BLaER1 treated with 17β-estradiol and CSF1 and Interleukin-3, amounts not matched to agents 10 nM and 100 nM (cell line): ENCODE measurements around the gene ZNF611.
A peak's percentile ranks its signal among the peaks of the same experiment; 100 is the strongest.
"Not testable (repeated sequence)": the region's sequence is repeated elsewhere in the genome, so short reads cannot be mapped to it uniquely, and the experiment has no call there.

Experiments used
- H3K27ac ChIP-seq, 11 experiments: shearing (Covaris generic); formaldehyde crosslinking; 2 replicates each; pipeline ENCODE4 v1.8.1; 2022
- H3K27me3 ChIP-seq, 11 experiments: shearing (Covaris generic); formaldehyde crosslinking; 2 replicates each; pipeline ENCODE4 v1.8.1; 2022
- H3K36me3 ChIP-seq, 11 experiments: shearing (Covaris generic); formaldehyde crosslinking; 2 replicates each; pipeline ENCODE4 v1.8.1; 2022
- H3K4me1 ChIP-seq, 10 experiments: shearing (Covaris generic); formaldehyde crosslinking; 2 replicates each; pipeline ENCODE4 v1.8.1; 2022
- H3K4me2 ChIP-seq, 11 experiments: shearing (Covaris generic); formaldehyde crosslinking; 2 replicates each; pipeline ENCODE4 v1.8.1; 2022
- H3K4me3 ChIP-seq, 10 experiments: shearing (Covaris generic); formaldehyde crosslinking; 2 replicates each; pipeline ENCODE4 v1.8.1; 2022
- H3K9ac ChIP-seq, 11 experiments: shearing (Covaris generic); formaldehyde crosslinking; 2 replicates each; pipeline ENCODE4 v1.8.1; 2022
- H3K9me3 ChIP-seq, 11 experiments: shearing (Covaris generic); formaldehyde crosslinking; replicated peaks in 1 of 11; 2 replicates each; pipeline ENCODE4 v1.8.1; 2022
- H4K20me1 ChIP-seq, 11 experiments: shearing (Covaris generic); formaldehyde crosslinking; 2 replicates each; pipeline ENCODE4 v1.8.1; 2022
- Cebpa-rat ChIP-seq, 11 experiments: shearing (Covaris generic); IDR thresholded peaks; 2 replicates each; pipeline ENCODE4 v1.8.1; 2022

The ZNF611 gene

GRCh38 chr19:52690369-52691214 lies 44.3 kb downstream of the ZNF611 start:
- Histone ChIP-seq H3K27me3 (no peaks in the 10 kb centered on the region), H3K36me3 (peaks cover 0 to 21% (median 10%) of the 10 kb centered on the region in 11 experiments; a peak in 16 of 22 replicates), H3K9ac (peak overlapping the region; percentile 76 to 92 (median 88)), H3K4me1 (peaks cover 23 to 32% (median 29%) of the 10 kb centered on the region in 10 experiments), H3K4me2 (peak overlapping the region; percentile 84 to 99 (median 94)), H3K27ac (peak overlapping the region; percentile 68 to 89 (median 82)), H4K20me1 (peaks cover 0 to 8% (median 0%) of the 10 kb centered on the region in 11 experiments; a peak in 1 of 22 replicates), H3K9me3 (peaks cover 10 to 38% (median 19%) of the 10 kb centered on the region in 11 experiments; a peak in 15 of 22 replicates), H3K4me3 (peak overlapping the region; percentile 69 to 87 (median 78))
- no peak for TF ChIP-seq Cebpa-rat (IDR thresholded peaks at IDR 0.05)

- TF ChIP-seq Cebpa-rat (IDR thresholded peaks at IDR 0.05): no peak
- Histone ChIP-seq H3K27ac (peak overlapping the region; percentile 54 to 89 (median 82)), H3K4me2 (peak overlapping the region; percentile 84 to 99 (median 94)), H3K9ac (peak overlapping the region; percentile 76 to 92 (median 88)), H3K27me3 (no peaks in the 10 kb centered on the region), H3K9me3 (peaks cover 11 to 37% (median 20%) of the 10 kb centered on the region in 11 experiments; a peak in 15 of 22 replicates), H3K4me3 (peak overlapping the region; percentile 69 to 87 (median 78)), H4K20me1 (peaks cover 0 to 8% (median 0%) of the 10 kb centered on the region in 11 experiments; a peak in 2 of 22 replicates), H3K4me1 (peaks cover 23 to 34% (median 30%) of the 10 kb centered on the region in 10 experiments), H3K36me3 (peaks cover 0 to 28% (median 17%) of the 10 kb centered on the region in 11 experiments; a peak in 19 of 22 replicates)
Observed at GRCh38 chr19:52689843-52690368, 44.9 kb downstream of the ZNF611 start.

- Histone ChIP-seq H3K27ac (peak overlapping the region; percentile 54 to 89 (median 82); a peak in 21 of 22 replicates), H3K4me2 (peak overlapping the region; percentile 84 to 99 (median 94)), H3K36me3 (peaks cover 0 to 36% (median 25%) of the 10 kb centered on the region in 11 experiments; a peak in 19 of 22 replicates), H3K4me3 (peak overlapping the region; percentile 69 to 87 (median 78)), H3K9me3 (peaks cover 4 to 37% (median 20%) of the 10 kb centered on the region in 11 experiments; a peak in 16 of 22 replicates), H3K4me1 (peaks cover 23 to 34% (median 30%) of the 10 kb centered on the region in 10 experiments), H3K9ac (peak overlapping the region; percentile 76 to 92 (median 88))
- H3K27me3 ChIP-seq, H4K20me1 ChIP-seq: not testable (repeated sequence)
Observed at GRCh38 chr19:52688925-52689796, 45.7 kb downstream of the ZNF611 start.

- Histone ChIP-seq H3K36me3 (peaks cover 6 to 44% (median 33%) of the 10 kb centered on the region in 11 experiments), H3K9ac (peak overlapping the region in 4 of 11 experiments; percentile 78 to 88 (median 85); a peak in 7 of 22 replicates), H3K27ac (no peak overlapping the region), H4K20me1 (peaks cover 0 to 8% (median 0%) of the 10 kb centered on the region in 11 experiments; a peak in 2 of 22 replicates), H3K4me3 (peak overlapping the region in 3 of 10 experiments; percentile 78 to 86 (median 79); a peak in 4 of 20 replicates), H3K4me1 (peaks cover 23 to 34% (median 30%) of the 10 kb centered on the region in 10 experiments), H3K9me3 (peaks cover 6 to 37% (median 21%) of the 10 kb centered on the region in 11 experiments; a peak in 20 of 22 replicates), H3K4me2 (peak overlapping the region; percentile 84 to 99 (median 94); a peak in 21 of 22 replicates), H3K27me3 (no peaks in the 10 kb centered on the region)
- TF ChIP-seq Cebpa-rat (IDR thresholded peaks at IDR 0.05): no peak
Observed at GRCh38 chr19:52688335-52688734, 46.5 kb downstream of the ZNF611 start.

GRCh38 chr19:52687684-52688083 lies 47.2 kb downstream of the ZNF611 start:
- H3K36me3 ChIP-seq: peaks cover 10 to 50% (median 39%) of the 10 kb centered on the region in 11 experiments
- peaks cover 23 to 34% (median 30%) of the 10 kb centered on the region in 10 experiments for H3K4me1 ChIP-seq
- H3K9me3 ChIP-seq: peaks cover 13 to 37% (median 25%) of the 10 kb centered on the region in 11 experiments; a peak in 21 of 22 replicates
- H4K20me1 ChIP-seq: peaks cover 0 to 8% (median 0%) of the 10 kb centered on the region in 11 experiments; a peak in 2 of 22 replicates
- no peak overlapping the region for H3K27ac ChIP-seq
- peak in 3 of 11 experiments; percentile 11 to 59 (median 44); a peak in 3 of 22 replicates for TF ChIP-seq Cebpa-rat (IDR thresholded peaks at IDR 0.05)
- H3K9ac ChIP-seq: peak overlapping the region in 1 of 11 experiments; percentile 87; a peak in 1 of 22 replicates
- H3K4me2 ChIP-seq: peak overlapping the region in 9 of 11 experiments; percentile 86 to 99 (median 94); a peak in 14 of 22 replicates
- H3K4me3 ChIP-seq: no peak overlapping the region
- no peaks in the 10 kb centered on the region for H3K27me3 ChIP-seq

- Histone ChIP-seq H3K4me1 (peaks cover 9 to 23% (median 16%) of the 10 kb centered on the region in 10 experiments), H3K27ac (no peak overlapping the region), H3K36me3 (peaks cover 10 to 69% (median 56%) of the 10 kb centered on the region in 11 experiments), H4K20me1 (peaks cover 0 to 8% (median 0%) of the 10 kb centered on the region in 11 experiments; a peak in 2 of 22 replicates), H3K4me3 (no peak overlapping the region), H3K4me2 (no peak overlapping the region), H3K9ac (no peak overlapping the region), H3K27me3 (no peaks in the 10 kb centered on the region), H3K9me3 (peaks cover 28 to 53% (median 41%) of the 10 kb centered on the region in 11 experiments; a peak in 21 of 22 replicates)
- no peak for TF ChIP-seq Cebpa-rat (IDR thresholded peaks at IDR 0.05)
Observed at GRCh38 chr19:52685811-52686210, 49.0 kb downstream of the ZNF611 start.

GRCh38 chr19:52681216-52681615 lies 53.6 kb downstream of the ZNF611 start:
- not testable (repeated sequence) for H3K4me1 ChIP-seq, H3K27me3 ChIP-seq, H3K27ac ChIP-seq, H3K4me3 ChIP-seq, H3K4me2 ChIP-seq, H4K20me1 ChIP-seq, H3K9ac ChIP-seq
- H3K9me3 ChIP-seq: peaks cover 63 to 90% (median 79%) of the 10 kb centered on the region in 11 experiments
- H3K36me3 ChIP-seq: peaks cover 31 to 93% (median 82%) of the 10 kb centered on the region in 11 experiments

GRCh38 chr19:52679598-52679997 lies 55.2 kb downstream of the ZNF611 start:
- H4K20me1 ChIP-seq: no peaks in the 10 kb centered on the region; a peak in 1 of 22 replicates
- H3K4me1 ChIP-seq: no peaks in the 10 kb centered on the region
- no peak overlapping the region for H3K27ac ChIP-seq
- no peaks in the 10 kb centered on the region for H3K27me3 ChIP-seq
- H3K4me2 ChIP-seq: no peak overlapping the region
- peaks cover 80 to 95% (median 90%) of the 10 kb centered on the region in 11 experiments for H3K9me3 ChIP-seq
- no peak overlapping the region for H3K4me3 ChIP-seq
- peaks cover 44 to 94% (median 86%) of the 10 kb centered on the region in 11 experiments for H3K36me3 ChIP-seq
- TF ChIP-seq Cebpa-rat (IDR thresholded peaks at IDR 0.05): no peak
- H3K9ac ChIP-seq: no peak overlapping the region

- H3K36me3 ChIP-seq: peaks cover 74 to 94% (median 90%) of the 10 kb centered on the region in 11 experiments
- peaks cover 82 to 93% (median 87%) of the 10 kb centered on the region in 11 experiments for H3K9me3 ChIP-seq
- not testable (repeated sequence) for H4K20me1 ChIP-seq, H3K27me3 ChIP-seq, H3K4me1 ChIP-seq, H3K4me3 ChIP-seq, H3K9ac ChIP-seq, H3K27ac ChIP-seq, H3K4me2 ChIP-seq
Observed at GRCh38 chr19:52675239-52675638, 59.6 kb downstream of the ZNF611 start.
